HFFc6 (cell line): ENCODE results near the gene SLC38A9. TPM values are rescaled to one million over a fixed set of nuclear protein-coding genes. Genes with fewer than 3 reads are reported as not detected.
A peak's percentile ranks its signal among the peaks of the same experiment; 100 is the strongest.

Experiments used
- DNase-seq: peaks from one replicate; pipeline ENCODE4 v3.0.0-alpha.2; 2018
- H3K27ac Mint-ChIP-seq: 2 replicates; pipeline ENCODE4 v1.8.0; 2020; ENCODE audit warnings: mild to moderate bottlenecking, mixed read lengths
- H3K27me3 Mint-ChIP-seq: 2 replicates; pipeline ENCODE4 v1.8.0; 2021; ENCODE audit warnings: mild to moderate bottlenecking, moderate library complexity, mixed read lengths; ENCODE audit not compliant: insufficient read depth
- H3K36me3 Mint-ChIP-seq: 2 replicates; pipeline ENCODE4 v1.8.0; 2021; ENCODE audit warnings: low read depth, mixed read lengths
- H3K4me1 Mint-ChIP-seq: 2 replicates; pipeline ENCODE4 v1.8.0; 2020; ENCODE audit warnings: low read depth, mixed read lengths
- H3K4me3 Mint-ChIP-seq: 2 replicates; pipeline ENCODE4 v1.8.0; 2020; ENCODE audit warnings: mild to moderate bottlenecking, moderate library complexity, mixed read lengths
- H3K9me3 Mint-ChIP-seq: 2 replicates; pipeline ENCODE4 v1.8.0; 2020; ENCODE audit warnings: mild to moderate bottlenecking, mixed read lengths
- total RNA-seq, 6 experiments: library from RNA; stranded (reverse); fragmentation: NEBNext Ultra II Directional; extraction: Animal tissue kit (Norgen Biotek cat#: 25700); gene quantifications; 2 replicates in 1 of 6; 3 replicates in 5 of 6; pipeline ENCODE4 v1.2.3, GENCODE V29; 2021
- TF ChIP-seq, protein P1 (sequence below): fragments of 200-600 bp; sonication (generic); IDR thresholded peaks from 2 replicates; pipeline ENCODE4 v1.5.0; 2021; ENCODE audit warnings: antibody characterized with exemption, mild to moderate bottlenecking

Gene SLC38A9
- total RNA-seq, 6 experiments from 2014 or later: 12.2 to 16.5 (median 13.2) TPM

DNA sequence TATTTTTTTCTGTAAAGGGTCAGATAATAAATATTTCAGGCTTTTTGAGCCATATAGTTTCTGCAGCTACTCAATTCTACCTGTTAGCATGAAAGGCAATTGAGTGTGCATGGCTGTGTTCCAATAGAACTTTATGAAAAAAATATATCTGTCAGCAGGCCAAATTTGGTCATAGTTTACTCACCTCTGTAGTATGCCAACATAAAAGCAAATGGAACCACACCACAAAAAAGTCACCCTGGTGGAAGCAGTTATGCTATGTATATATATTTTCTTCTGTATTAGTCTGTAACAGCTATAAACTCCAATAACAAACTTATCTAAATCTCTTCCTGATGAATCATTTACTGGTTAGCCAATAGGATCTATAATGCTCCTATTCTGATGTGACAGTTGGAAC is 3.4 kb downstream of the SLC38A9 start:
- no peak overlapping the region for H3K4me3 Mint-ChIP-seq
- DNase-seq: peak; percentile 19
- H3K36me3 Mint-ChIP-seq: peaks cover 8% of the 10 kb centered on the region; the same call in 1 of the 2 replicates
- no peak overlapping the region for H3K27ac Mint-ChIP-seq
- no peaks in the 10 kb centered on the region for H3K9me3 Mint-ChIP-seq
- peaks cover 25% of the 10 kb centered on the region for H3K4me1 Mint-ChIP-seq
- no peaks in the 10 kb centered on the region; the same call in none of the 2 replicates for H3K27me3 Mint-ChIP-seq
- TF ChIP-seq, protein P1, sequence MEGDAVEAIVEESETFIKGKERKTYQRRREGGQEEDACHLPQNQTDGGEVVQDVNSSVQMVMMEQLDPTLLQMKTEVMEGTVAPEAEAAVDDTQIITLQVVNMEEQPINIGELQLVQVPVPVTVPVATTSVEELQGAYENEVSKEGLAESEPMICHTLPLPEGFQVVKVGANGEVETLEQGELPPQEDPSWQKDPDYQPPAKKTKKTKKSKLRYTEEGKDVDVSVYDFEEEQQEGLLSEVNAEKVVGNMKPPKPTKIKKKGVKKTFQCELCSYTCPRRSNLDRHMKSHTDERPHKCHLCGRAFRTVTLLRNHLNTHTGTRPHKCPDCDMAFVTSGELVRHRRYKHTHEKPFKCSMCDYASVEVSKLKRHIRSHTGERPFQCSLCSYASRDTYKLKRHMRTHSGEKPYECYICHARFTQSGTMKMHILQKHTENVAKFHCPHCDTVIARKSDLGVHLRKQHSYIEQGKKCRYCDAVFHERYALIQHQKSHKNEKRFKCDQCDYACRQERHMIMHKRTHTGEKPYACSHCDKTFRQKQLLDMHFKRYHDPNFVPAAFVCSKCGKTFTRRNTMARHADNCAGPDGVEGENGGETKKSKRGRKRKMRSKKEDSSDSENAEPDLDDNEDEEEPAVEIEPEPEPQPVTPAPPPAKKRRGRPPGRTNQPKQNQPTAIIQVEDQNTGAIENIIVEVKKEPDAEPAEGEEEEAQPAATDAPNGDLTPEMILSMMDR: no peak

DNA sequence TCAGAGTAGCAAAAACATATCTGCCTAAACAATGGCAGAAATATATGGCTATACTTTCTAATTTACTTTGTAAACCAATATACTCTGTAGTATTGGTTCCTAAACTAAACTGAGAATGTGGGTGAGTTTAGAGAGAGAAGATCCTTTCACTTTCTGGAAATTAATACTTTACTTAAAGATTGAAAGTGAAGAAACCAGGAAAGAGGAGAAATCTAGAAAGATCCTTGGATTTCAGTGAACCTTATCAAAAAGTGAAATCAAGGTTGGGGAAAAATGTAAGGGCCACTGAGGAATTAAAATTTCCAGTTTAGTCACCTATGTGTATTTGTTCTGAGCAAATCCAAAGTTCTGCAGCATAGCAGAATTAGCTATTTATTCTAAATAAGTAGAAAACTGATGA is 5.9 kb downstream of the SLC38A9 start:
- Mint-ChIP-seq H3K9me3 (no peaks in the 10 kb centered on the region), H3K27ac (no peak overlapping the region), H3K4me3 (no peak overlapping the region), H3K27me3 (no peaks in the 10 kb centered on the region; the same call in 1 of the 2 replicates), H3K36me3 (peaks cover 8% of the 10 kb centered on the region; the same call in 1 of the 2 replicates), H3K4me1 (peaks cover 11% of the 10 kb centered on the region)
- DNase-seq: no peak
- TF ChIP-seq, protein P1: no peak

DNA sequence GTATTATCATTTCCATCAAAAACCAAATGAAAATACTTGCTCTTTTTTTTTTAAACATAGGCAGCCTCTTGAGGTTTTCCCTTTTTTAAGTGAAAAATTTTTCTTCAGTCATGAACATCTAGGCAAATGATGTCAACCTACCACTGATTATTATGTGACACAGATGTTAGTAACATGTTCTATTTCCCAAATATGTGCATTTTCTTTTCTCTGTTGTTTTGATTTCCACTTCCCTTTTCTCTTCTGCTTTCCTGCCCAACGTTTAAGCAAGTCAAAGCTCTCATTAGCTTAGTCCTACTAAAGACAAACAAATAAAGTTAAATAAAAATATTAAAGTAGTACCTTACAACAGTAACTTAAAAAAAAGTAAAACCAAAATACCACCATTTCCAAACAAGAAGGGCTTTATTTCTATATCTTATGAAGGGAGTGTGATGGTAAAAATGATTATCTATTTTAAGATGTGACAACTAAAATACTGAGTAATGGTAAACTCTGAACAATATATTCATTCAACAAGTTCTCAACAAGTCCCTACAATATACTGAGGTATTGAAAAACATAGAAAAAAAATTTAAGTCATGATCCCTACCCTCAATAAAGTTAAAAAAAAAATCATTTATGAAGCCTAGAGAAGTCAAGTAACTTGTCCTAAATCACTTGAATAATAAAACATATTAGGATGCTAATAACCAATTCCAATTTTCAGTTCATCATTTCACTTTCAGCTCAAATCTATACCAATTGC is 9.4 kb downstream of the SLC38A9 start:
- Mint-ChIP-seq H3K4me1 (no peaks in the 10 kb centered on the region), H3K9me3 (no peaks in the 10 kb centered on the region), H3K27ac (no peak overlapping the region), H3K27me3 (no peaks in the 10 kb centered on the region; the same call in 1 of the 2 replicates), H3K36me3 (0 out of 2 replicates have a peak, but pooled peaks cover under 1% of the 10 kb centered on the region), H3K4me3 (no peak overlapping the region)
- TF ChIP-seq, protein P1: no peak
- no peak for DNase-seq

DNA sequence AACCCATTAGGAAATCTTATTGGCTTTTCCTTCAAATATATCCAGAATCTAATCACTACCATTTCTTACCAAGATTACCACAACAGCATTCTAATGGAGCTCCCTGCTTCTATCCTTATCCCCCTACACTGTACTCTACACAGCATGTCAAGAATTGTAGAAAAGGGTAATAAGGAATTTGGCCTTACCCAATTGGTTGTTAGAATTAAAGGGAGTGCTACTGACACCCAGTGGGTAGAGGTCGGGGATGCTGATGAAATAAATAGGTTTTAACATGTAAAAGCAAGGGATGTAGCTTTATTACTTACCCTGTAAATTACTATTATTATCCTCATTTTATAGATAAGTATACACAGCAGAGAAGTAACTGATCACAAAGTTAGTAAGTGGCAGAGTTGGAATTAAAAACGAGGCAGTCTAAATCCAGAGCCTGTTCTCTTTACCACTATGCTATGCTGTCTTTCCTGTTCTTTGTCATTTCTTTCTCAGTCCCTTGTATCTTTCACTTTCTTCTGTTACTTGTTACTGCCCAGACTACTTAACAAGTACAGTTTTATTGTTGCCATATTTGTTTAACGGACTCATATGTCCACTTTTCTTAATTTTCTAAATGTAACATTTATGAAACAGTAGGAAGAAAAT is 10.5 kb downstream of the SLC38A9 start:
- no peak overlapping the region for H3K27ac Mint-ChIP-seq

DNA sequence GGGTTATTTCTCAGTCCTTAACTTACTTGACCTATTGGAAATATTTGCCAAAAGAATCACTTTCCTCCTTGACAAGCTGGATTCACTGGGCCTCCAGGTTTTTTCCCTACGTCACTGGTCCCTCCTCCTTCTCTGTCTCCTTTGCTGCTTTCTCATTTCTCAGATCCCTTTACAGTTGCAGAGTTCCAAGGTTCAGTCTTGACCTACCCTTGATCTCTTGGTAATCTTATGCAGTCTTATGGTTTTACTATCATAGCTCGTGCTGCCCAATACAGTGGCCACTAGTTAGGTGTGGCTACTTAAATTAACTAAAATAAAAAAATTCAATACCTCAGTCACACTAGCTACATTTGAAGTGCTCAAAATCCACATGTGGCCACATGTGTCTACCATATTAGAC is 11.4 kb downstream of the SLC38A9 start:
- H3K4me3 Mint-ChIP-seq: no peak overlapping the region

More for the DNA sequence above, 10.5 kb downstream of the SLC38A9 start:
- no peaks in the 10 kb centered on the region for H3K9me3 Mint-ChIP-seq
- peaks cover 4% of the 10 kb centered on the region; the same call in 1 of the 2 replicates for H3K36me3 Mint-ChIP-seq
- TF ChIP-seq, protein P1: no peak
- no peak overlapping the region for H3K4me3 Mint-ChIP-seq
- no peaks in the 10 kb centered on the region for H3K27me3 Mint-ChIP-seq
- no peaks in the 10 kb centered on the region for H3K4me1 Mint-ChIP-seq
- DNase-seq: no peak

More for the DNA sequence above, 11.4 kb downstream of the SLC38A9 start:
- no peak for DNase-seq
- H3K27me3 Mint-ChIP-seq: no peaks in the 10 kb centered on the region
- TF ChIP-seq, protein P1: no peak
- H3K27ac Mint-ChIP-seq: no peak overlapping the region
- H3K4me1 Mint-ChIP-seq: no peaks in the 10 kb centered on the region
- peaks cover 4% of the 10 kb centered on the region; the same call in 1 of the 2 replicates for H3K36me3 Mint-ChIP-seq
- no peaks in the 10 kb centered on the region for H3K9me3 Mint-ChIP-seq
